BLaER1 treated with 17β-estradiol and CSF1 and Interleukin-3, amounts not matched to agents 10 nM and 100 nM (cell line): ENCODE data around the gene ACVR2A.

ENCODE experiments used
- H3K27ac ChIP-seq, 11 experiments: shearing (Covaris generic); formaldehyde crosslinking; 2 replicates each; pipeline ENCODE4 v1.8.1; 2022
- H3K27me3 ChIP-seq, 11 experiments: shearing (Covaris generic); formaldehyde crosslinking; 2 replicates each; pipeline ENCODE4 v1.8.1; 2022
- H3K36me3 ChIP-seq, 11 experiments: shearing (Covaris generic); formaldehyde crosslinking; 2 replicates each; pipeline ENCODE4 v1.8.1; 2022
- H3K4me1 ChIP-seq, 10 experiments: shearing (Covaris generic); formaldehyde crosslinking; 2 replicates each; pipeline ENCODE4 v1.8.1; 2022
- H3K4me2 ChIP-seq, 11 experiments: shearing (Covaris generic); formaldehyde crosslinking; 2 replicates each; pipeline ENCODE4 v1.8.1; 2022
- H3K4me3 ChIP-seq, 10 experiments: shearing (Covaris generic); formaldehyde crosslinking; 2 replicates each; pipeline ENCODE4 v1.8.1; 2022
- H3K9ac ChIP-seq, 11 experiments: shearing (Covaris generic); formaldehyde crosslinking; 2 replicates each; pipeline ENCODE4 v1.8.1; 2022
- H3K9me3 ChIP-seq, 11 experiments: shearing (Covaris generic); formaldehyde crosslinking; replicated peaks in 1 of 11; 2 replicates each; pipeline ENCODE4 v1.8.1; 2022
- H4K20me1 ChIP-seq, 11 experiments: shearing (Covaris generic); formaldehyde crosslinking; 2 replicates each; pipeline ENCODE4 v1.8.1; 2022
- Cebpa-rat ChIP-seq, 11 experiments: shearing (Covaris generic); IDR thresholded peaks; 2 replicates each; pipeline ENCODE4 v1.8.1; 2022

Gene ACVR2A

DNA sequence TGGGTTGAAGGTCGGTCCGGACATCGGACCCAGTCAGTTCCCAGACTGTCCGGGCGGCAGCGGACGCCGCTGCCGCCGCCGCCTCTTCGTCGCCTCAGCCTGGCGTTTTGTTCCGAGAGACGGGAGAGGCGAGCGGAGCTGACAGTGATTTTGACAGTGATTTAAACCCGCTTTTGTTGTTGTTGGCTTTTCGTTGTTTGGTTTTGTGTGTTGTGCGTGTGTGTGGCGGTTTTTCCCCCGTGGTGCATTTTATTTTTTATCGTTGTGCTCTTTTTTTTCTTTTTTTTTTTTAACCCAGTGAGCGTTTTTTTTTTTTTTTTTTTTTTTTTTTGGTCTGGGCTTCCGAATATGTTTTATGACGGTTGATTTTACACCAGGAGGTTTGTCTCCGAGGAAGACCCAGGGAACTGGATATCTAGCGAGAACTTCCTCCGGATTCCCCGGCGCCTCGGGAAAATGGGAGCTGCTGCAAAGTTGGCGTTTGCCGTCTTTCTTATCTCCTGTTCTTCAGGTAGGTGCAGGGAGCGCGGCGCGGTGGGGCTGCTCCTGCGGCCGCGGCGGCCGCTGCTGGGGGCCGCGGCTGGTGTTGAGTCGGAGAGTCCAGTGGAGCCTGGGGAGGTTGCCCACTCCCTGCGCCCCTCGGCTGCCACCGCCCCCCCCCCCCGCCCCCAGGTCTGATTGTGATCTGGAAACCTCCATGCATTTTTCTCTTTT is at the start of gene ACVR2A:
Gene ACVR2A (plus strand): TSS at position 333 of the 714 bp plus-strand sequence. CDS start 124 bp downstream, at position 457.
- H3K36me3 ChIP-seq, result no peaks in the 10 kb centered on the region
- peaks cover 5 to 45% (median 30%) of the 10 kb centered on the region in 11 experiments; a peak in 19 of 22 replicates for H4K20me1 ChIP-seq
- TF ChIP-seq Cebpa-rat (IDR thresholded peaks at IDR 0.05), result no peak
- peak within 1 kb of the TSS; percentile 78 to 93 (median 86) for H3K9ac ChIP-seq
- H3K4me1 ChIP-seq, result peaks cover 16 to 39% (median 23%) of the 10 kb centered on the region in 10 experiments
- peak within 1 kb of the TSS; percentile 70 to 89 (median 85) for H3K4me3 ChIP-seq
- peak within 1 kb of the TSS; percentile 80 to 97 (median 91) for H3K4me2 ChIP-seq
- H3K9me3 ChIP-seq, result no peaks in the 10 kb centered on the region; a peak in 1 of 22 replicates
- peak within 1 kb of the TSS; percentile 70 to 94 (median 80) for H3K27ac ChIP-seq
- H3K27me3 ChIP-seq, result peaks cover 4 to 31% (median 30%) of the 10 kb centered on the region in 11 experiments; a peak in 19 of 22 replicates

DNA sequence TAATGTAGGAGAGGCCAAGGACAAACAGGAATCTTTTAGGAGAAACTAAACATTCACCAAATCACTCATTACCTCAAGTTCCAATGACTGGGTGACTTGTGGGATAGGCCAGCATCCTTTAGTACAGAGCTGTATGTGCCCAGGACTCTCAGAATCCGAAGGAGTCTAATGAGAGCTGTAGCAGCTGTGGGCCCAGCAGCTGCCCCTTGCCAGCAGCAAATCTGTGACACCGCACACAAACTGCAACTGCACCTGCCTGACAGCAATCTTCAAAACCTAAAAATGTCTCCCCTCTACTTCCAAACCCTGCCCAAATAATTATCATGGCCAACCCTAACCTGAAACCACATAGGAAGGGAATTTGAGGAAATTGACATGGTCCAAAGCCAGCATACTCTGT is 44.5 kb upstream of the ACVR2A start:
- no peaks in the 10 kb centered on the region for H3K4me1 ChIP-seq
- H3K36me3 ChIP-seq, result no peaks in the 10 kb centered on the region
- H3K27me3 ChIP-seq, result no peaks in the 10 kb centered on the region
- no peaks in the 10 kb centered on the region for H3K9me3 ChIP-seq
- no peak overlapping the region for H3K4me2 ChIP-seq
- H3K9ac ChIP-seq, result no peak overlapping the region
- H3K4me3 ChIP-seq, result no peak overlapping the region
- no peak for TF ChIP-seq Cebpa-rat (IDR thresholded peaks at IDR 0.05)
- H4K20me1 ChIP-seq, result no peaks in the 10 kb centered on the region
- H3K27ac ChIP-seq, result no peak overlapping the region

DNA sequence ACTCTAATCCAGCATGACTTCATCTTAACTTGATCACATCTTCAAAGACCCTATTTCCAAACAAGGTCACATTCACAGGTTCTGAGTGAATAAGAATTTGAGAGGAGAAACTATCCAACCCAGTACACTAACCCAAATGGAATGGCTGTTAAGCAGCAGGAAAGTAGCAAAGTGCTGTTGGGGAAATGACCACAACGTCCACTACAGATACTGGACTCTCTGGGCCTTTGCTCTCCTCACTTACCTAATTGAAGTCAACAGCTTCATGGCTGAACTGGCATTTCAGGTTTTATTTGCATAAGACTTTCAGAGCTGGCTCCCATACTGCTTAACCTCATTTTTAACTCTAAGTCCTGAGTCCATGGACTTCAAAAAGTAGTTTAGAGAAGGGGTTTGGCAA is 38.0 kb upstream of the ACVR2A start:
- H3K9me3 ChIP-seq, result no peaks in the 10 kb centered on the region
- H3K4me3 ChIP-seq, result no peak overlapping the region
- no peak overlapping the region for H3K4me2 ChIP-seq
- no peak for TF ChIP-seq Cebpa-rat (IDR thresholded peaks at IDR 0.05)
- no peak overlapping the region for H3K27ac ChIP-seq
- no peaks in the 10 kb centered on the region for H4K20me1 ChIP-seq
- no peaks in the 10 kb centered on the region for H3K27me3 ChIP-seq
- no peaks in the 10 kb centered on the region for H3K36me3 ChIP-seq
- H3K9ac ChIP-seq, result no peak overlapping the region
- no peaks in the 10 kb centered on the region for H3K4me1 ChIP-seq

DNA sequence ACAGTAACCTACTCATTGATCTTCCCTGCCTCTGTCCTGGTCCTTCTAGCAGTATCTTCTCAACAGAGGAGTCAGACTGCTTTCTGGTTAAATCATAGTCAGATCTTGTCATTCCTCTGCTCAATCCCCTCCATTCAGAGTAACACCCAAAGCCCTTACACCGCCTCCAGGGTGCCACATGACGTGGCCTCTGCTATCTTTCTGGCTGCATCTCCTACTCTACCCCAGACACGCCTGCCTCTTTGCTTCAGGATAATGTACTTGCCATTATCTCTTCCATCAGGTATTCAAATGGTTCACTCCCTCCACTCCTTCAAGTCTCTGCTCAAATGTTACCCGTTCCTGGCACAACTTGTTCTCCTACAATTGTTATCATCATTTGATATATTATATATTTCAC is 36.3 kb upstream of the ACVR2A start:
- Histone ChIP-seq H3K4me2 (no peak overlapping the region), H3K4me3 (no peak overlapping the region), H3K27me3 (no peaks in the 10 kb centered on the region), H4K20me1 (no peaks in the 10 kb centered on the region), H3K36me3 (no peaks in the 10 kb centered on the region), H3K9ac (no peak overlapping the region), H3K4me1 (no peaks in the 10 kb centered on the region), H3K9me3 (no peaks in the 10 kb centered on the region), H3K27ac (no peak overlapping the region)
- TF ChIP-seq Cebpa-rat (IDR thresholded peaks at IDR 0.05), result no peak

DNA sequence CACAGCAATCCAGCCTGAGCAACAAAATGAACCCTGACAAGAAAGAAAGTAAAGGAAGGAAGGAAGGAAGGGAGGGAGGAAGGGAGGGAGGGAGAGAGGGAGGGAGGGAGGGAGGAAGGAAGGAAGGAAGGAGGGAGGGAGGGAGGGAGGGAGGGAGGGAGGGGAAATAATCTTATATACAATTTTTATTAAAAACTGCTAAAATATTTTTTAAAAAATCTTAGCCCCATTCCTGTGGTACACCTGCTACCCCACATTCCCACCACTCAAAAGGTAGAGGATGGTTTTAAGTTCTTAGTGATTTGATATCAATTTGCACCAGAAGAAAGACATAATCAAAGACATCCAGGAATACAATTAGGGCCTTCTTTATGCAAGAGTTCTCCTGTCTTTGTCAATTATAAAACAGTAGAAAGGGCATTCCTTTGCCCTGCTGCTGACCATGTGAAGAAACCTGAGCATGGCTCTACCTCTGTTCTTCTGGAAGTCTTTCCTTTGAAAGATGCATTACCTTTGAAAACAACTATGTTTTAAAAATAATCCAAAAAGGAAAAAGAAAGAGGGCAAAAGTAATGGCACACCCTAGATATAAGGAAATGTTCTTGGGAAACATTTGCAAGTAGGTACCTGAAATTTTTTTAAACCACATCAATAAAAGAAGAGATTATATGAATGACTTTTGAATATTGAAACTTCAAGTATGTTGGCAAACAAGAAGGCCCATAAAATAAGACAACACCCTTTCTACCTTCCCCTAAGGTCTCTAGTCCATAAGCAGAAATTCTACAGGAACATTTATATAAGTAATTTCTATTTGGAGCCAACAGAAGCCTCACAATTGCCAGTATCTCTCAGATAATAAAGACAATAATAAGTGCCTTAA is 33.7 kb upstream of the ACVR2A start:
- H3K9me3 ChIP-seq, result no peaks in the 10 kb centered on the region
- no peak overlapping the region for H3K4me3 ChIP-seq
- H3K27me3 ChIP-seq, result no peaks in the 10 kb centered on the region
- no peak overlapping the region for H3K27ac ChIP-seq
- no peaks in the 10 kb centered on the region for H4K20me1 ChIP-seq
- H3K36me3 ChIP-seq, result no peaks in the 10 kb centered on the region
- H3K4me2 ChIP-seq, result no peak overlapping the region
- H3K4me1 ChIP-seq, result no peaks in the 10 kb centered on the region
- no peak for TF ChIP-seq Cebpa-rat (IDR thresholded peaks at IDR 0.05)
- no peak overlapping the region for H3K9ac ChIP-seq

DNA sequence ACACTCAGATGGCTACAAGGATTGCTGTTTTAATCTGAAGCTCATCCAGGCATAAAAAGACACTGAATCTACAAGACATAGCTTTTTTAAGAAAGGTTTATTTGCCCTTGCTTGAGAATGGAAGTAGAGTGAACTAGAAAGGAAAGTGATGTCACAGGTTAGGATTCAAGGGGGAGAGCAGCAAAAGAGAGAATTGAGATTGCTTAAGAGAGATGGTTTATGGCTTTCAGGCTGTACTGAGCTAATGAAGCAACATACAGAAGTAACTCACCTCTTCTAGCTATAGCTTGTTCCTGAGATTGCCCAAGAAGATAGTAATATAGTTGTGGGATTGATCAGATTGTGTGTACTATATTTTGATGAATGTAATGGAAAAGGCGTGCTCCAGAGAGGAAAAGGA is 26.1 kb upstream of the ACVR2A start:
- Histone ChIP-seq H3K4me2 (no peak overlapping the region), H3K9ac (no peak overlapping the region), H3K36me3 (no peaks in the 10 kb centered on the region), H3K27me3 (no peaks in the 10 kb centered on the region), H3K4me3 (no peak overlapping the region), H3K27ac (no peak overlapping the region), H4K20me1 (no peaks in the 10 kb centered on the region), H3K4me1 (no peaks in the 10 kb centered on the region), H3K9me3 (peaks cover 0 to 7% (median 0%) of the 10 kb centered on the region in 11 experiments; a peak in 1 of 22 replicates)
- TF ChIP-seq Cebpa-rat (IDR thresholded peaks at IDR 0.05), result no peak

DNA sequence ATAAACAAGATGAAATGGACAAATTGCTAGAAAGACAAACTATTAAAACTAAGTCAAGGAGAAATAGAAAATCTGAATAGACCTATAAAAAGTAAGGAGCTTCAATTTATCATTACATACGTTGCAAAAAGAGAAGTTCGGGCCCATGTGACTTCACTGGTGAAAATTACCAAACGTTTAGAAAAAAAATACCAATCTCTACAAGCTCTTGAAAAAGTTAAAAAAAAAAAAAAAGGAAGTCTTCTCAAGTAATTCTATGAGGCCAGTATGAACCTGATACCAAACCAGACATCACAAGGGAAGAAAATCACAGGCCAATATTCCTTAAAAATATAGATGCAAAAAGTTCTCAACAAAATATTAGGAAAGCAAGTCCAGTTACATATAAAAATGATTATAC is 20.2 kb upstream of the ACVR2A start:
- Histone ChIP-seq H3K27ac (no peak overlapping the region), H3K9ac (no peak overlapping the region), H3K4me3 (no peak overlapping the region), H3K27me3 (no peaks in the 10 kb centered on the region), H3K36me3 (no peaks in the 10 kb centered on the region), H4K20me1 (no peaks in the 10 kb centered on the region), H3K4me2 (peak overlapping the region in 3 of 11 experiments; percentile 7 to 33 (median 7); a peak in 3 of 22 replicates), H3K4me1 (peaks cover 0 to 32% (median 0%) of the 10 kb centered on the region in 10 experiments; a peak in 7 of 20 replicates), H3K9me3 (peaks cover 8 to 21% (median 16%) of the 10 kb centered on the region in 11 experiments)
- TF ChIP-seq Cebpa-rat (IDR thresholded peaks at IDR 0.05), result no peak

DNA sequence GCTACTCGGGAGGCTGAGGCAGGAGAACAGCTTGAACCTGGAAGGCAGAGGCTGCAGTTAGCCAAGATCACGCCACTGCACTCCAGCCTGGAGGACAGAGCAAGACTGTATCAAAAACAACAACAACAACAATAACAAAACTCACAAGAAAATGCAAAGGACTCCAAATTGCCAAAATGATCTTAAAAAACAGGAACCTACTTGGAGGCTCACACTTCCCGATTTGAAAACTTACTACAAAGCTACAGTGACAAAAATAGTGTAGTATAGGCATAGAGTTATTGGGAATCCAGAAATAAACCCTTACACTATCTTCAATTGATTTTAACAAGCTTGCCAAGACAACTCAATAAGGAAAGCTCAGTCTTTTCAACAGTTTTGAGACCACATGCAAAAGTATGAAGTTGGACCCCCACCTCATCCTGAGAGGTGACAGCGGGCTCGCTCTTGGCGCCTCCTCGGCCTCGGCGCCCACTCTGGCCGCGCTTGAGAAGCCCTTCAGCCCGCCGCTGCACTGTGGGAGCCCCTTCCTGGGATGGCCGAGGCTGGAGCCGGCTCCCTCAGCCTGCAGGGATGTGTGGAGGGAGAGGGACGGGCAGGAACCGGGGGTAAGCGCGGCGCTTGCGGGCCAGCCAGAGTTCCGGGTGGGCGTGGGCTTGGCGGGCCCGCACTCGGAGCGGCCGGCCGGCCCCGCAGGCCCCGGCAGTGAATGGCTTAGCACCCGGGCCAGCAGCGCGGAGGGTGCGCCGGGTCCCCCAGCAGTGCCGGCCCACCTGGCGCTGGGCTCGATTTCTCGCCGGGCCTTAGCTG is 18.3 kb upstream of the ACVR2A start:
- peak overlapping the region in 2 of 11 experiments; percentile 41 to 69; a peak in 4 of 22 replicates for H3K4me2 ChIP-seq
- no peaks in the 10 kb centered on the region for H3K36me3 ChIP-seq
- H4K20me1 ChIP-seq, result no peaks in the 10 kb centered on the region
- H3K4me1 ChIP-seq, result peaks cover 0 to 32% (median 0%) of the 10 kb centered on the region in 10 experiments; a peak in 7 of 20 replicates
- H3K9me3 ChIP-seq, result peaks cover 8 to 21% (median 16%) of the 10 kb centered on the region in 11 experiments
- no peak overlapping the region for H3K4me3 ChIP-seq
- no peak overlapping the region for H3K27ac ChIP-seq
- H3K27me3 ChIP-seq, result no peaks in the 10 kb centered on the region
- H3K9ac ChIP-seq, result no peak overlapping the region
- TF ChIP-seq Cebpa-rat (IDR thresholded peaks at IDR 0.05), result no peak

DNA sequence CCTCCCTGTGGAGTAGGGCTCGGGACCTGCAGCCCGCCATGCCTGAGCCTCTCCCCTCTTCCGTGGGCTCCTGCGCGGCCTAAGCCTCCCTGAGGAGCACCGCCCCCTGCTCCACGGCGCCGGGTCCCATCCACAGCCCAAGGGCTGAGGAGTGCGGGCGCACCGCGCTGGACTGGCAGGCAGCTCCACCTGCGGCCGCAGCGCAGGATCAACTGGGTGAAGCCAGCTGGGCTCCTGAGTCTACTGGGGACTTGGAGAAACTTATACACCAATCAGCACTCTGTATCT is 17.8 kb upstream of the ACVR2A start:
- no peaks in the 10 kb centered on the region for H4K20me1 ChIP-seq
- H3K9me3 ChIP-seq, result peaks cover 8 to 21% (median 16%) of the 10 kb centered on the region in 11 experiments
- no peaks in the 10 kb centered on the region for H3K27me3 ChIP-seq
- H3K4me3 ChIP-seq, result no peak overlapping the region
- TF ChIP-seq Cebpa-rat (IDR thresholded peaks at IDR 0.05), result no peak
- H3K4me1 ChIP-seq, result peaks cover 0 to 32% (median 0%) of the 10 kb centered on the region in 10 experiments; a peak in 7 of 20 replicates
- no peak overlapping the region for H3K27ac ChIP-seq
- H3K36me3 ChIP-seq, result no peaks in the 10 kb centered on the region
- H3K4me2 ChIP-seq, result 0 out of 22 replicates have a peak overlapping the region, but pooled peaks of 1 of the 11 experiments have one; percentile 69
- no peak overlapping the region for H3K9ac ChIP-seq
